GM21786 (cell line): ENCODE data around the gene ADAM33.

Source experiments
- ATAC-seq: cut with Tn5 transposase; IDR thresholded peaks from one replicate; pipeline ENCODE4 v1.9.1; 2021; ENCODE audit not compliant: unreplicated experiment

ADAM33 gene

DNA sequence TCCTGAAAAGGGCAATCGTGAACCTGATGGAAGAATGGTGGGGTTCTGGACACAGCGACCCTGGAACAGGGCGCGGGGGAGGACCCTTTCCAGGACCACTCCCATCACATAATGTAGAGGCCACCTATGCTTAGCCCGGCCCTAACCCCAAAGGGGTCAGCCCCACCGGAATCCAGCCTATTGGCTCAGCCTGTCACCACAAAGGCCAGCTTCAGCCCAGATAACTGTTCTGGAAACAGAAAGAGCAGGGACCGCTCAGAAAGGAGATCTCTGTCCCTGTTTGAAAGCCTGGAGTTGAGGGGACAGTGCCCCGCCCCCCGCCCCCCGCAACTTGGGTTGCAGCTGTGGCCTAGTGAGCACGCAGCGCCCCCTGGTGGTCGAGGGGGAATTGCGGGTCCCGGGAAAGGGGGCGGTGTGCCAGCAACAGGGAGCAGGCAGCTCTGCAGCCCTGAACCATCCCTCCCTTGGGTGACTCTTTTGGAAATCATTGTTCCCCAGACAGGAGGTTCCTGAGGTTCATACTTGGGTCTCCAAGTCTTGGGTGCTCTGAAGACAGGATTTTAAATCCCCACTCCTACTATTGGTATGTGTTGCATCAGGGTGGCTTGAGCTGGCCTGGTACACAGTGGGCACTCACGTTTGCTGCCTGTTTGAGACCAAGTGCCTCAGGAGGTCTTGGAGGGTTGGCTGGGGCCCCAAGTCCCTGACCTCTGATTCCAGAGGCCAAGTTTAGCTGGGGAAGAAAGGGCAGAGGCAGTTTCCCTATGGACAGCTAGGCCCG lies 29.1 kb upstream of the ADAM33 start:
- no peak for ATAC-seq

DNA sequence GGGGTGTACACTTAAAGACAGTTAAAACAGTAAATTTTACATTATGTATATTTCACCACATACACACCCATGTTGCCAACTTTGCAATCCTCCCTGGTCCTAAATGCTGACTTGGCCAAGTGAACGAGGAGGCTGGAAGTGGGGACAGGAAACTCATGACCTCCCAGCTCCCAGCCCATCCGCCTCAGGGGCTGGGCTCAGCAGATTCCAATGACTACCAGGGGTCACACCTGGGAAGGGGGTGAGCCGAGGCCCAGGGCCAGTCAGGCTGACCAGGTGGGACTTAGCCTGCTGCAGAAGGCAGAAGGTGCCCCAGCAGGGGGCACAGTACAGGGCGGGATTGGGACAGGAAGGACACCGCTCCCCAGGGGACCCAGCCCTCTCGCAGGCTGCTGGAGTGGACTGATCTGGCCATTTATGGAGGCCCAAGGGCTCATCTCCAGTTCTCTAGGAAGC lies 28.2 kb upstream of the ADAM33 start:
- no peak for ATAC-seq

DNA sequence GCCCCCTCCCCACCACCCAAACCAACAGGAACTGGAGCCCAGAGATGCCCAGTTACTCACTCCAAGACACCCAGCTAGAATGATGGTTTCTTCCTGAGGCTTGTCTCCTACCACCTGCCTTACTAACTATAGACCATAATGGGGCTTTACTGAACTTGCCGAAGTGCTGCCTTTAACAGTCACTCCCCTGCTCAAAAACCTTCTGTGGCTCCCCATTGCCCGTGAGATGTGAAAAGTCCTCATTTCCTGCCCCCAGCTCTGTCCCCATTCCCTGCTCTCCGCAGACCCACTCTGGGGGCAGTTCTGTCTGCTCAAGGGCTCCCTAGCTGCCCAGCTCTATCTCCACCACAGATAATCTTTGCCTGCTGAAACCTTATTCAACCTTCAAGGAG lies 25.7 kb upstream of the ADAM33 start:
- no peak for ATAC-seq

DNA sequence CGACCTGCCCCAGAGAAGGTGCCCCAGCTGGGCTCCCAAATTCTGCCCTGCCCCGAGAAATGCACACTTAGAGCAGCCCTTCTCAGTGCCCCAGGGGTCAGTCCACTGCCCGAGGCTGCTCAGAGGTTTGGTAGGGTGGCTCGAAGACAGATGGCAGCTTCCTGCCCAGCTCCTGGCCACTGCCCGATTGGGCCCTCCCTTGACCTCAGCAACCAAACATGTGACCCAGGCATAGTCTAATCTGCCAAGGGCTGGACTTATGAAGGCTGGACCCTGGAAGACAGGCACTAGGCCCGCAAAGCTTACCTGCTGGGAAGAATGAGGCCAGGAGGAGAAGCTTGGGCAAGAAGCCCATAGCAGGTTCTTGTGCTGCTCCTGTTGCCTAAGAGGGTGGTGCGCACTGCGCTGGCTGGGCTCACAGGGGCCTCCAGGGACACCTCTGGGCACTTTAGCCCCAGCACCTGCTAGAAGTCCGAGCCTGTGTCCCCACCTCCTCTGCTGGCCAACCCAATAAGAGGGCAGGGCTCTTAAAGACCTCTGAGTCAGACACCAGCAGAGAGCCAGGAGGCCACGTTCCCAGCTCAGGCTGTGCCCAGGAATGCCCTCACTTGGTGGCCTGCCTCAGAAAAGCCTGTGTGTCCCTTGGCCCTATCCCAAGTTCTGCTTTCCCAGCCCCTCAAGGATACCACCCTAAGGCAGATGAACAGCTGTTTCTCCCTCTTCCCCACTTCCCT lies 25.1 kb upstream of the ADAM33 start:
- ATAC-seq, result no peak

DNA sequence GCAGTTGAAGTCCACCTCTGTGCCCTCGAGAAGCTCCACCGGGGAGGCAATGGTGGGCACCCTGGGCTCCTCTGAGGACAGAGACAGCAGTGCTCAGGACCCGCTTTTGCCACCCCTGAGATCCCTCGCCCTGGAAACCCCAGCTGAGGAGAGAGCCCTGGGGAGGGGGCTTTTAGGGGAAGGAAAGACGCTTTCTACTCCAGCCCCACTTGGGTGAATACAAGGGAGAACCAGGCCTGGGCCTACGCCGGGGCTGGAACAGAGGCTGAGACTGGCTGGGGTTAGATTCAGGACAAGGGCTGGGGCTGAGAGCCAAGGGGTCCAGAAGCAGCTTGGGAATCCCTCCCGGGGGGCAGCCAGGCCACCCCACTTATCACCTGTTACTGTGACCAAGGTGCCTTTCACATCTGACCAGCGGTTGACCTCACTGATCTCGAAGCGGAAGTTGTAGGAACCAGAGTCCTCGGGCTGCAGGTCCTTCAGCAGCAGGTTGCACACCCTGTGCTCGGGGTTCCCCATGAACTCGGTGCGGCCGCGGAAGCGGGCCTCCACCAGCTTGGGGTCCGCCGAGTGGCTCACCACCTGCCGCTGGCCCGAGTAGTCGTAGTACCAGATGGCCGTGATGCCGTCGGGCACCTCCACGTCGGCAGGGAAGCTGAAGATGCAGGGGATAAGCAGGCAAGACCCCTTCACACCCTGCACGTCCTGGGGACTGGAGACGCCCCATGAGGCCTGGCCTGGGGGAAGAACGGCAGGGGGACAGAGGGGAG lies 24.3 kb upstream of the ADAM33 start:
- ATAC-seq, result no peak

DNA sequence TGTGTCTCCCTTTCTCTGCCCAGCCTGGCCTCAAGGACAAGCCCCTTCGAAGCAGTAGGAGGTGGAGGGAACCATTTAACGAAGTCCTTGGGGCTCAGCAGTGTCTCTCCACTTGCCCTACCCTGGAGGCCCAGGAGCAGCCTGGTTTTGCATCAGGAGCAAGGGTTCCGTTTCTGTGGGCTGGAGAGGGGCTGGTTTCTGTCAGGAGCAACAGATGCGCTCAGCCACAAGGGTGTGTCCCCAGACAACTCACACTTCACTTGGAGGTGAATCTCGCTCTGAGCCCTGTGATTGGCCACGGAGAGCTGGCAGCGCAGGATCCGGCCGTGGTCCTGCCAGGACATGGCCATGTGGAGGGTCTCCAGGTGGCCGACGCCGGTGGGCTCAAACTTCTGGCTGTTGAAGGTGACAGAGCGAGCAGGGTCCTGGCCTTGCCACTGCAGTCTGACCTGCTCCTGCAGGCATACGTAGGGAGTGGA lies 23.7 kb upstream of the ADAM33 start:
- ATAC-seq, result no peak

DNA sequence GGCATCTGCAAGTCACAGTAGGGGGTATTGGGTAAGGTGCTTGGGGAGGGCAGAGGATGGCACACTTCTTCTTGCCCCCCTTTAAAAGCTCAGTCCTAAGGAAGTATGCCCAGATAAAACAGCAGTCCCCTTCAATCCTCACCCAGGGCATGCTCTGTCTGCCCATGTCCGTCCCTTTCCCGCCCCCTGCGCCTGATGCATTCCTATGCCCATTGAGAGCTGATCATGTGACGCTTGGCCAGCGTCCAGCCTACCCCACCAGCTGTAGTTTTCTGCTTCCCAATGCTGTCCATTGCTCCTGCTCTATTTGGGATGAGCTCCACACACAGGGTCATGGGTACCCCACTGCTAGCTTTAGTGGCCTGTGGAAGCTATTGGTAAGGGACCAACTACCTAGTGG lies 22.3 kb upstream of the ADAM33 start:
- no peak for ATAC-seq

DNA sequence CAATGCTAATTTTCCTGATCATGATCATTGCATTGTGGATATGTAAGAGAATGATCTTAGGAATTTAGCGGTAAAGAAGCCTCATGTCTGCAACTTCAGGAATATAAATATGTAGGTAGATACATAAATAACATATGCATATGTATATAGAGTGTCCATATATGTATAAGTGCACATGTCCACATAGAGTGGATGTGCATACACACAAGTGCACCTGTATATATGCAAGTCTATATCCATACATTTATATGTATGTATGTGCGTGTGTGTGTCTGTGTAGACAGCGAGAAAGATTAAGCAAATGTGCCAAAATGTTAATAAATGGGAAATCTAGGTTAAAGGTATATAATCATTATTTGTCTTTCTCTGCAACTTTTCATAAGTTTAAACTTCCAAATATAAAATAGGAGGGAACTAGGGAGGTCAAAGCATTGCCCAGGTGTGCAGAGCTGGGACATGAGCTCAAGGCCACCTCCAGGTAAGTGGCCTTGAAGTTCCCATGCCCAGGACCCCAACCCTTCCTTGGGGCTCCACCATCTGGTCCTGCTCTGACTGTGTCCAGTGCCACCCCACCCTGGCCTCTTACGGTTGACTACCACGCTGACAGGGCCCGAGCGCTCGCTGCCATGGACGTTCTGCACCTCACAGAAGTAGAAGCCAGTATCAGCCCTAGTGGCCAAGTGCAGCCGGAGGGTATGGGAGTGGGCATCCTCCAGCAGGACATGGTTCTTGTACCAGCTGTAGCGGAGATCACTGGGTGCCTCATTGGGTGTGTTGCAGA lies 21.0 kb upstream of the ADAM33 start:
- ATAC-seq, result no peak

DNA sequence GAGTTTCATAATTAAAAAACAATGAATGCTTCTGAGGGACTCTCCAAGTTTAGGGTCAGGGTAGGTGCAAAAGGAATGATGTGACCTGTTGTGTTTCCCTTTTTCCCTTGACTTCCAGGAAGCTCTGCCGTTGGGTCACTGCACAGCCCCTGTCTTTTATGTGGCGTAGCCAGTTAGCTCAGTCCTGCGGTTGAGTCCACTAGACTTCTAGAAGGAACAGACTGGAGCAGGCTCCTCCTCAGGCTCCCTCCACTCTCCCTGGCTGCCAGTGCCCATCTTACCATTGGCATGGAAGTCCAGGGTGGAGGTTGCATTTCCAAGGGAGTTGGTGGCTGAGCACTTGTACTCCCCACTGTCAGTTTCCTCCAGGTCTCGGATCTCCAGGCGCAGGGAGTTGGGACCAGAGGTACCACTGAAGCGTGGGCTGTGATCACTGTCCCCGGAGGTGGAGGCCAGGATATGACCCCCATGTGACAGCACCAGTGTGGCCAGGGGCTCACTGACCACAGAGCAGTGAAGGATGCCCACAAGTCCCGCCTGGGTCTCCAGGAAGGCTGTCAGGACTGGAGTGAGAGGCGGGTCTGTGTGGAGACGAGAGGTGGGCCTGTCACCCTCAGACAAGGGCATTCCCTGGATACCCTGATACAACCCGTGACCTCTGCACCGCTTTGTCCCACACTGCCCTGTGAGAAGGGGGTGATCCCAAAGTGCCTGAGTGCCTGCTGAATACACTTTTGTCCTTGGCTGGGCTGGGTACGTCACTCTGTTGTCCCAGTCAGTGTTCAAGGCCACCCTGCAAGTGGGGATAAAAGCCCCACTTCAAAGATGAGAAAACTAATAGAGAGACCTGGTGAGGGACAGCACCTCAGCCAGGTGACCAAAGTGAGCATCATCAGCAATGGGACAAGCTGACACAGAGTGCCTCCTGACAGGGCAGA lies 19.5 kb upstream of the ADAM33 start:
- no peak for ATAC-seq

DNA sequence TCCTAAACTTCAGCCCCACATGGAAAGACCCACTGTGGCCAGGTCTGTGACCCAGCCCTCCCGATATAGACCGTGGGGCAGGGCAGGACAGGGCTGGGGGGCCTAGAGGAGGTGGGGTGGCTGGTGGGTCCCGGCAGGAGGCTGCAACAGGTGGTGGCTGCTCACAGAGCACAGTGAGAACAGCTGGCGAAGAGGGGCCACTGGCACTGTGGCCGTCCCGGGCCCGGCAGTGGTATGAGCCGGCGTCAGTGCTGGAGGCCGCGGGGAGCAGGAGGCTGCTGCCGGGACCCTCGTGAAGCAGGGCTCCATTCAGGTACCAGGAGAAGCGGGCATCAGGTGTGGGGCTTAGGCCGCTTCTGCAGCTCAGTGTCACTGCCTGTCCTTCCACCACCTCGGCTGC lies 17.2 kb upstream of the ADAM33 start:
- ATAC-seq, result no peak

DNA sequence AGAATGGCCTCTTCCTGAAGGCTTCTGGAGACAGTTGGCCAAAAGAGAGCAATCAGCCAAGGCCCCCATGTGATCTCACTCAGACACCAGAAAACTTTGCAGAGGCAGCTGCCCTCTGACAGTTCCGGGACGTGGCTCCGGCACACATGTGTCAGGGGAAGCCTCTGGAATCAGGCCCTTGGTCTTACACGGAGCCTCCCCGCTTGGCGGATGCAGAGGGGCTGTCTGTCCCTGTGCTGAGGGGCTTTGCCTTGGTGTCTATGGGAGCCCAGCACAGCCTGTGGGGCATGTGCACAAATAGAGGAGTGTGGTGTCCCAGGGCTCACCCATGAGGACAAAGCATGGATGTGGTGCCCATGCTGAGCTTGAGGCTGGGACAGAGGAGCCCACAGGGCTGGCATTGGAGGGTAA lies 16.8 kb upstream of the ADAM33 start:
- ATAC-seq, result no peak

DNA sequence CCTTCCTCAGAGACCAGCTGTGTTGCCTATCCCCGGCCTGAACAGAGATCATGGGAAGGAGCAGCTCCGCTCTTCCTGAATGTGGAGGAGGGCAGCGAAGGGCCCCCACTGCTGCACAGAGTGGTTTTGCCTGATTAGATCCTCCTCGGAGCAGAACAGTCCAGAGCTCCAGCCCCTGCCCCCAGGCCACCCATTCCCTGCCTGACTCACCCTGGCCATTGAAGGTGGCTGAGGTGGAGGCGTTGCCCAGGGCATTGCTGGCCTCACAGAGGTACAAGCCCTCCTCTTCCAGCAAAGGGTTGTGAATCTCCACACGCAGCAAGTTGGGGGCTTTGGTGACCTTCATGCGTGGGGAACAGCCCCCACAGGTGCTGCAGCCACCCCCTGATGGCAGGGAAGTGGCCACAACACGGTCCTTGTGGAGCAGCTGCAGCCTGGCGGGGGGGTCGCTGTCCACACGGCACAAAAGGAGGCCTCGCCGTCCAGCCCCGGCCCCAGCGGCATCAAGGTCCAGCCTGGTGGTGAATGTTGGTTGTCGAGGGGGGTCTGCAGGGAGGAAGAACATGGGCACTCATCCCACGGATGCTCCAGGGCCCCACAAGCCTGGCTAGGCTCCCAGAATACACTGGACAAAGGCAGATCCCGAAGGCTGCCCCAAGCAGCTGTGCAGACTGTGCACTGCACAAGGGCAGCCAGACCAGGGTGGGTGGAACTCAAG lies 15.9 kb upstream of the ADAM33 start:
- no peak for ATAC-seq

DNA sequence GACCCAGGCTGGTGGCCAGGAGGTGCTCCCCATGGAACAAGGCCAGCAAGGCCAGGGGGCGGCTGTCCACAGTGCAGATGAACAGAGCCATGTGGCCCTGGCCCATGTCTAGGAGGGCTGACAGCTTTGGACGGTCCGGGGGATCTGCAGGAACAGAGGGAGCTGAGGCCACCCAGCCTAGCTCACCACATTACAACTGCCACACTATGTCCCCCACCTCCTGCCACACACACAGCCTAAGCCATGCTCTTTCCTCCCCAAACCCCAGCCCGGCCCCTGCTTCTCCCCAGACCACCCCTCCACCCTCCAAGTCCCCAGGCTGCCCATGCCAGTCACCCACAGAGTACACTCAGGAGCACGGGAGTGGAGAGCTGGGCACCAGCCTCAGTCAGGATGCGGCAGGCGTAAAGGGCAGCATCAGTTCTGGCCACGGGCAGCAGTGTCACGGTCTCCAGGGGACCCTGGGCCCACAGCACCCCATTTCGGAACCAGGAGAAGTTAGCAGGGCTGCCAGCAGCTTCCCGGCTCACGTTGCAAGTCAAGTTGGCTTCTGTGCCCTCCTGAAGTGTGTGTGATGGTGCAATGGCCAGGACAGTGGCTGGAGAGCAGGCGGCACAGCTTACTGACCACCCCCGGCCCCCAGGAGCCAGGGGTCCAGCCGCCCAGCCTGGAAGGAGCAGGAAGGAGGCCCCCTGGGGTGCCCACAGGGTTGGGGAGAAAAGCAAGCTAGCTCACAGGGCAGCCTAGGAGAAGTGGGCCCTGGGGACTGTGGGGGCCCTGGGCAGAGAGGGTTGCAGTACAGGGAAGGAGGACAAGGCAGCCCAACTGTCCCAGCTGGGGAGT lies 15.2 kb upstream of the ADAM33 start:
- no peak for ATAC-seq

DNA sequence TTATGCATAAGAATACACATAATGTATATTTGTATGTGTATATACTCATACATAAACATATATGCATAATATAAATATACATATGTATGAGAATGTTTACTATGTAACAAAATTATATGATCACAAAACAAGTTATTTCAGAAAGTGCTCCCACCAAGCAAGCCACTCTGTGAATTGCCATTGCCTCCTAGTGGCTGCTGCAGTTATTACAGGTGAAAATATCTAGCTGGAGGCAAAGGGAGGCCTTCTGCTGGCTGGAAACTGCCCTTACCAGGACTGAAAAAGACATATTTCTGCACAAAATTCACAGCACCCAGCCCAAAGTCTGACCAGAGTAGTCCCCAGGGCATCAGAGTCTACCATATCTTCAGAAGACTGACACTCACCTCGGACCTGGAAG lies 14.4 kb upstream of the ADAM33 start:
- ATAC-seq, result no peak

DNA sequence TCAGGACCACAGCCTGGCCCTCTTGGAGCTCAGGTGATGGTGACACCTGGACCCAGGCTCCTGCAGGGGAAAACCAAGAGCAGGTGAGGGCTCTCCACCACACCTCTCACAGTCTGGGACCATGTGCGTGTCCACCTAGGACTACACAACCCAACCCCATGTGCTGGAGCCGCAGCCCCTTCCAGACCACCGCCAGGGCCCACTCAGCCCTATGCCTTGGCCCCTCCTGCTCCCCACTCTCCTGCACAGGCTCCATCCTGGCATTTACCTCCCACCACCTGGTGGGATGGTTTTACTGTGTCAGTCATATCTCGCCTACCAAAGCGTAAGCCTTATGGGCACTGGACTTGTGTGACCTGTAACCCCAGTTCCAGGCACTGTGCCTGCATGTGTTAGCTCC lies 13.1 kb upstream of the ADAM33 start:
- ATAC-seq, result no peak

DNA sequence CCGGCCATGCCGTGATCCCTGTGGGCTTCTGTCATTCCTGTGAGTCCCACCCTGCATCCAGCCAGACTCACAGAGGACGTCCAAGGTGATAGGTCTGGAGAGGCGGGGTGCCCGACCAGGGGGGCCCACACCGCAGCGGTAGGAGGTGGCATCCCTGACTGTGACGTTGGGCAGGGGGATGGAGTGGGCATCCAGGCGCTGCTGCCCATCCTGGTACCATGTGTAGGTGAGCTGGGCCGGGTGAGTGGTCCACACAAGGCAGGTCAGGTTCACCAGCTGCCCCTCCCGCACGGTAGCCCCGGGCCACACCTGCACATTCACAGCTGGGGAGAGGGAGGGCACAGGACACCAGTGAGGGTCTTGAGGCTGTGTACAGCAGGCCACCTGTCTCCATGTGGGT lies 11.6 kb upstream of the ADAM33 start:
- no peak for ATAC-seq

DNA sequence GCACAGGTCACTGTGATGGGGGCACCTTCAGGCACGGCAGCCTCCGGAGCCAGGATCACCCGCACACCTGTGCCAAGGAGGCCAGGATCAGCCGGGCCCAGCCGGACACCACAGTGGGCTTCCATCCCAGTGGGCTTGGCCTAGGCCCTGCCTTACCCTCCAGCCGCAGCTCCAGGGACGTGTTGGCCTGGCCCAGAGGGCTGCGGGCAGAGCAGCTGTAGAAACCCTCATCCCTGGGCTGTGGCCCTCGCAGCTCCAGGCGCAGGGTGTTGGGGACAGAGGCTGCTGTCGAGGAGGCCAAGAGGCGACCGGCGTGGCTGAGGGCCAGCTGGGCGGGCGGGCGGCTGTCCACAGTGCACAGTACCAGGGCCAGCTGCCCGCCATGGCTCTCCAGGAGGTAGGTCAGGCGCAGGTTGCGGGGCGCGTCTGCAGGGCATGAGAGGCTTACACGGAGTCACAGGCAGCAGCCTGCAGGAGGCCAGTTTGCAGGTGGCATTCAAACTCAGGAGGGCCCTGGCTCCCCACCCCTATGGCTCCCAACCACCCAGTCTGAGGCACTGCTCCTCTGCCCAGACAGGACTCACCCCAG lies 11.0 kb upstream of the ADAM33 start:
- ATAC-seq, result no peak

DNA sequence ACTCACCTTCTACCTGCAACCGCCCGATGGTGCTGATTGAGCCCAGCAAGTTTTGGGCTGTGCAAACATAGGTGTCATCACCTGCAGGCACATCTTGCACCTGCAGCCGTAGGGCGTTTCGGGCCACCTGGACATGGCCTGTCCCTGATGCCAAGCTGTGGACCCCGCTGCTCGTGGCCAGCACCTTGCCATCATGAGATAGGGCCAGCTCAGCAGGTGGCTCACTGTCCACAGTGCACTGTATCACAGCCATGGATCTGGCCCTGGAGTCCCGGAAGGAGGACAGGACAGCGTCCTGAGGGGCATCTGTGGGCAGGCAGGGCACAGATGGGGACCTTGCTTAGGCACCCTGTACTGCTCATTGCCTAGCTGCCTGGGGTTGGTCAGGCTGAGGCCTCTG lies 10.1 kb upstream of the ADAM33 start:
- ATAC-seq, result no peak
